Motor neuron (in vitro differentiated cells): Measurements from ENCODE around the gene GLB1L2. TPM values are rescaled to one million over a fixed set of nuclear protein-coding genes. Genes with fewer than 3 reads are reported as not detected.

Source experiments
- ATAC-seq, 8 experiments: fragments of 200-7000 bp; cut with Tn5 transposase; replicated peaks in 6 of 8; 2 replicates each; pipeline ENCODE4 v1.8.0; 2021; ENCODE audit warnings: mild to moderate bottlenecking in 8 of 8, moderate library complexity in 8 of 8
- H3K27ac ChIP-seq, 2 donors: fragments of 250-450 bp; sonication (Bioruptor Pico); 2 replicates each; pipeline ENCODE4 v1.9.0; 2021; ENCODE audit warnings: antibody characterized with exemption in 2 of 2, mild to moderate bottlenecking in 2 of 2, moderate library complexity in 1 of 2
- H3K4me1 ChIP-seq, 2 donors: fragments of 250-450 bp; sonication (Bioruptor Pico); replicated peaks in 1 of 2; 2 replicates each; pipeline ENCODE4 v1.6.1; 2021; ENCODE audit warnings: antibody characterized with exemption in 2 of 2, mild to moderate bottlenecking in 2 of 2, moderate library complexity in 1 of 2
- H3K4me3 ChIP-seq, 5 donors: fragments of 250-450 bp; sonication (Bioruptor Pico); 2 replicates each; pipeline ENCODE4 v1.9.0; 2021; ENCODE audit warnings: antibody characterized with exemption in 5 of 5, mild to moderate bottlenecking in 5 of 5, moderate library complexity in 4 of 5
- WGBS, 10 experiments: fragments of 450-650 bp; shearing (Covaris generic); methylation state at CpG; one replicate each; pipeline ENCODE4 v1.0.0; 2022; 5-methylcytosine and 5-hydroxymethylcytosine counted together
- in situ Hi-C, 9 experiments: fragments of 400-800 bp; cut with MboI; loops; one replicate each; pipeline ENCODE4 v1.15.0; 2021; ENCODE audit warnings: low sequenced_read_pairs in 9 of 9, low pct_unique_long_range_greater_than_20kb in 2 of 9; ENCODE audit not compliant: unreplicated experiment in 9 of 9
- total RNA-seq, 8 experiments: library from RNA; unstranded; fragments of 300-600 nt; gene quantifications; 2 replicates each; pipeline versions ENCODE4 v1.2.3 to v1.2.4, GENCODE V29; 2022

Gene GLB1L2
- total RNA-seq, 8 experiments from 2014 or later = 1.8 to 13.6 (median 5.2) TPM

GRCh38 chr11:134401825-134402809, 70.3 kb downstream of the GLB1L2 start:
- WGBS, 10 experiments = 37 to 100% (median 88%) methylated on average over 1 to 4 of the region's 19 CpGs; no CpG with 5 or more reads in 6 of the 10 experiments
- in situ Hi-C loops = no loop called here
- ATAC-seq = peak in 1 of 8 experiments; percentile 61
- H3K4me1 ChIP-seq = peaks cover 3 to 11% of the 10 kb centered on the region in 2 donors
- no peak overlapping the region for H3K27ac ChIP-seq
- no peak overlapping the region for H3K4me3 ChIP-seq

DNA sequence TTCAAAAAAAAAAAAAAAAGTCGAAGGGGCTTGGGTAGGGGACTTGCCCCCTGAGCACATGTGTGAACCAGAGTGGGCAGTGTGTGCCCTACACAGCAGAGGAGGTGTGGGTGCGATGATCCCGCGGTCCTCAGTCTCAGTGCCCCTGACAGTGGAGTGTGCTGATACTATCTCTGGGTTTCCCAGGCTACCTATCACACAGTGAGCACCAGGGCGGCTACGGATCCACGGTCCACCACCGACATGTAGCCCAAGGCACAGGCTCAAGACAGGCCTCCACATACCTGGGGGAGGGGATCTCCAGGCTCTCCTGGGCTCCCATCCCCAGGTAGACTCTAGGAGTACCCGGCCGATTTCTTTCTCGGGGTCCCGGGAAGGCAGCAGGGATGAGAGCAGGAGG, 71.1 kb downstream of the GLB1L2 start:
- H3K27ac ChIP-seq = no peak overlapping the region
- H3K4me3 ChIP-seq = no peak overlapping the region
- ATAC-seq = no peak
- peaks cover 3 to 11% of the 10 kb centered on the region in 2 donors for H3K4me1 ChIP-seq
- 78 to 100% (median 100%) methylated on average over 1 to 4 of the region's 12 CpGs; no CpG with 5 or more reads in 7 of the 10 experiments for WGBS, 10 experiments
- in situ Hi-C loops = no loop called here

DNA sequence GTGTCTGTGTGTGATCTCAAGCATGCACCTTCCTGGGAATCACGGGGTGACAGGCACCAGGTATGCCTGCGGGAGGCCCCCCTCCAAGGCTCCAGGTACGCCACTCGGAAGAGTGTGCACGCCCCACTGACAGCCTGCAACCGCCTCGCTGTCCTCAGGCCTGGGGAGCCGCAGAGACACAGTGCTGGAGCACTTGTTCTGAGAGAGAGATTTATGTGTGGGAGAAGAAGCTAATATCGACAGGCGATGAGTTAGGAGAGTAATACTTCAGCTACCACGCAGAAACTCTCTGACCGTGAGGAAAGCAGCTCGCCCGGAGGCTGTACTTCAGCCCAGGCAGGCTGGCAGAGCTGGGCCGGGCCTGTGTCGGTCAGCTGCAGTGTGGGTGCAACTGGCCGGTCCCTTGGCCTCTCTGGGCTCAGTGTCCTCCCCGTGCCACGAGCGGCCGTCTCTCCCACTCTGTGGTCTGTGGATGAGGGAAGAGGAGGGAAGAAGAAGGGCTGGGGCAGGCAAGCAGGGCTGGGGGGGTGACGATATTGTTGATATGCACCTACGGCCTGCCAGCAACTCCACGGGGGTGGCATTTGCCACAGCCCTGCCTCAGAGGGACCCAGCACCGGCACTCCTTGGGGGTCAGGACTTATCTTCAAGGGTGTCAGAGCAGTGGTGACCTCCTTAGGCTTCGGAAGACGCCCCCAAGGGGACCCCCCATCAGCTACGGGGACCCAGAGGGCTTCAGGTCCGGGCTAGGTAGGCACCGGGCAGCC, 73.0 kb downstream of the GLB1L2 start:
- in situ Hi-C loops = no loop called here
- Histone ChIP-seq H3K4me3 (no peak overlapping the region), H3K27ac (no peak overlapping the region), H3K4me1 (peaks cover 9 to 10% of the 10 kb centered on the region in 2 donors)
- 0 to 100% (median 88%) methylated on average over 1 to 7 of the region's 30 CpGs; no CpG with 5 or more reads in 4 of the 10 experiments for WGBS, 10 experiments
- peak in 3 of 8 experiments; percentile 16 to 71 (median 58) for ATAC-seq

DNA sequence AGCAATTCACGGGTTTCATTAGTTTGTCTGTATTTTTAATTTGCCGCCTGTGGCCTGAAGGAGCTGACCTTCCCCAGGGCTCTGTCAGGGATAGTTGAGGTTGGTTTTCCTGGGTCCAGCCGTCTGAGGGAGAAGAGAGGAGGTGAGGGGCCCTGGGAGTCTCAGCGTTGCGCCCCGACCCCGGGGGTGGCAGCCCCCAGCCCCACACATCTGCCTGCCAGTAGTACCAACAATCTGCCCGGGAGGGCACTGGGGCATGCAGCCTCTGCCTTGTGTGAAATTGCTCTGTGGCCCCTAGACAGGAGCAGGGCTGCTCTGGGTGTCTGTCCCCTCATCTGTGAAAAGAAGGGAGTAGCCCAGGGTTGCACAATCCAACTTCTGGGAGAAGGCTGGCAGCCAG, 73.6 kb downstream of the GLB1L2 start:
- WGBS, 10 experiments = 20 to 100% (median 65%) methylated on average over 1 to 2 of the region's 8 CpGs; no CpG with 5 or more reads in 6 of the 10 experiments
- ATAC-seq = no peak
- Histone ChIP-seq H3K4me1 (peaks cover 16 to 17% of the 10 kb centered on the region in 2 donors), H3K4me3 (no peak overlapping the region), H3K27ac (no peak overlapping the region)
- in situ Hi-C loops = no loop called here

- H3K27ac ChIP-seq = no peak overlapping the region
- H3K4me3 ChIP-seq = no peak overlapping the region
- in situ Hi-C loops = no loop called here
- ATAC-seq = no peak
- 40 to 83% (median 56%) methylated on average over 1 to 3 of the region's 9 CpGs; no CpG with 5 or more reads in 6 of the 10 experiments for WGBS, 10 experiments
- peaks cover 19 to 20% of the 10 kb centered on the region in 2 donors for H3K4me1 ChIP-seq
These were observed 74.1 kb downstream of the GLB1L2 start for GRCh38 chr11:134405841-134406240.

GRCh38 chr11:134406264-134407185, 74.7 kb downstream of the GLB1L2 start:
- no peak overlapping the region for H3K27ac ChIP-seq
- H3K4me3 ChIP-seq = no peak overlapping the region
- peaks cover 21% of the 10 kb centered on the region in 2 donors for H3K4me1 ChIP-seq
- 40 to 84% (median 75%) methylated on average over 1 to 7 of the region's 11 CpGs; no CpG with 5 or more reads in 4 of the 10 experiments for WGBS, 10 experiments
- in situ Hi-C loops = no loop called here
- ATAC-seq = peak in 1 of 8 experiments; percentile 31

DNA sequence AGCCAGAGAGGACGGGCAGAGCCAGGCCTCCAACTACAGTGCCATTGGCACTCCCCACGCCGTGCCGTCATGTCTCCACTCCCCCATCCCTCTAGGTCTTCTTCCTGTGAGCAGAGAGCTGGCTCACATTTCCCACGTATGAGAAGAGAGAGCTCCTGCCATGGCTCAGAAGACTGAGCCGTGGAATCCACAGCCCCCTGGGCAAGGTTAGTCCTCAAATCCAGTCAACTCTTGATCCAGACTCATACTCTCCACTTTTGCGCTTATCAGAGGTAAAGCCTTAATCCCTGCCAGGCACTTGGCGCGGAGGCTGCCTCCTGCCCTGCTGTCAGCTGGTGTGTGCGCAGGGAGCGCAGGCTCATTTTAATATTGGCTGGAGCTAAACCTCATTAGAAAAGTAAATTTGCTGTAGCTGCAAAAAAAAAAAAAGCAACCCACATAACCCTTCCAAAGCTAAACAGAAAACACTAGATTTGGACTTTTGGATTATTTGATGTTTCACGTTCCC, 75.6 kb downstream of the GLB1L2 start:
- Histone ChIP-seq H3K27ac (no peak overlapping the region), H3K4me3 (no peak overlapping the region), H3K4me1 (peaks cover 21% of the 10 kb centered on the region in 2 donors)
- in situ Hi-C loops = no loop called here
- WGBS, 10 experiments = 13 to 92% (median 83%) methylated on average over 1 to 6 of the region's 12 CpGs
- no peak for ATAC-seq

GRCh38 chr11:134407923-134408322, 76.1 kb downstream of the GLB1L2 start:
- WGBS, 10 experiments = 0 to 67% (median 51%) methylated on average over 1 to 4 of the region's 8 CpGs; no CpG with 5 or more reads in 5 of the 10 experiments
- in situ Hi-C loops = no loop called here
- no peak for ATAC-seq
- peaks cover 21 to 22% of the 10 kb centered on the region in 2 donors for H3K4me1 ChIP-seq
- no peak overlapping the region for H3K4me3 ChIP-seq
- no peak overlapping the region for H3K27ac ChIP-seq

- H3K27ac ChIP-seq = no peak overlapping the region
- H3K4me3 ChIP-seq = peak overlapping the region in 2 of 5 donors; percentile 58 to 85
- ATAC-seq = no peak
- H3K4me1 ChIP-seq = peaks cover 34 to 40% of the 10 kb centered on the region in 2 donors
- 0 to 100% (median 70%) methylated on average over 1 to 13 of the region's 15 CpGs; no CpG with 5 or more reads in 3 of the 10 experiments for WGBS, 10 experiments
- in situ Hi-C loops = no loop called here
These were observed 78.0 kb downstream of the GLB1L2 start for GRCh38 chr11:134409552-134410429.

GRCh38 chr11:134410766-134411165, 79.0 kb downstream of the GLB1L2 start:
- Histone ChIP-seq H3K4me1 (peaks cover 42 to 47% of the 10 kb centered on the region in 2 donors), H3K4me3 (peak overlapping the region; percentile 58 to 94 (median 73)), H3K27ac (no peak overlapping the region)
- 0 to 100% (median 56%) methylated on average over 1 to 3 of the region's 5 CpGs; no CpG with 5 or more reads in 6 of the 10 experiments for WGBS, 10 experiments
- in situ Hi-C loops = no loop called here
- no peak for ATAC-seq
